Heart left ventricle (tissue), 13 donors: ENCODE results near the gene IFITM2.

Experiments
- POLR2A ChIP-seq, 2 donors: fragments of 450-650 bp; IDR thresholded peaks; one replicate each; pipeline ENCODE4 v1.6.1; 2017; ENCODE audit warnings: antibody characterized with exemption in 2 of 2, mild to moderate bottlenecking in 2 of 2, moderate library complexity in 2 of 2
- TF ChIP-seq, protein P1 (sequence below), 12 donors: fragments of 200-600 bp; sonication (generic) in 4 of 12; IDR thresholded peaks; one replicate each; pipeline versions ENCODE4 v1.5.0 to v1.8.0; 2018 to 2022; ENCODE audit warnings: antibody characterized with exemption in 12 of 12, mild to moderate bottlenecking in 5 of 12
- donor health status: ischemic (EF 13 %, LVEDD 7.1; RV severe dilation, severe dysfunction).
- donor health status: DM: no; HTN: yes; CAD: no.
- donor health status: DM: no; HTN: no; CAD: no.
- donor health status: ischemic (EF 25% LVEDD 6.9; RV normal size, moderate dysfunction).
- donor health status: ischemic (EF 25% LVEDD 5.7; RV mildly dilated, moderate dysfunction).
- donor health status: ischemic (EF 35%, LVEDD 5.7; RV mildly dilated, moderate dysfunction).
- donor health status: nonischemic (EF 11% LVEDD 7.7; RV severe dilation, severe dysfunction).
- donor health status: DM: yes; HTN: yes; CAD: no.
- donor health status: PGD.
- donor health status: ischemic (EF 29% LVEDD 5.4; RV normal size, mild dysfunction).
- donor health status: nonischemic (EF 23%, LVEDD 6.1; RV moderate dilation, normal function).

DNA sequence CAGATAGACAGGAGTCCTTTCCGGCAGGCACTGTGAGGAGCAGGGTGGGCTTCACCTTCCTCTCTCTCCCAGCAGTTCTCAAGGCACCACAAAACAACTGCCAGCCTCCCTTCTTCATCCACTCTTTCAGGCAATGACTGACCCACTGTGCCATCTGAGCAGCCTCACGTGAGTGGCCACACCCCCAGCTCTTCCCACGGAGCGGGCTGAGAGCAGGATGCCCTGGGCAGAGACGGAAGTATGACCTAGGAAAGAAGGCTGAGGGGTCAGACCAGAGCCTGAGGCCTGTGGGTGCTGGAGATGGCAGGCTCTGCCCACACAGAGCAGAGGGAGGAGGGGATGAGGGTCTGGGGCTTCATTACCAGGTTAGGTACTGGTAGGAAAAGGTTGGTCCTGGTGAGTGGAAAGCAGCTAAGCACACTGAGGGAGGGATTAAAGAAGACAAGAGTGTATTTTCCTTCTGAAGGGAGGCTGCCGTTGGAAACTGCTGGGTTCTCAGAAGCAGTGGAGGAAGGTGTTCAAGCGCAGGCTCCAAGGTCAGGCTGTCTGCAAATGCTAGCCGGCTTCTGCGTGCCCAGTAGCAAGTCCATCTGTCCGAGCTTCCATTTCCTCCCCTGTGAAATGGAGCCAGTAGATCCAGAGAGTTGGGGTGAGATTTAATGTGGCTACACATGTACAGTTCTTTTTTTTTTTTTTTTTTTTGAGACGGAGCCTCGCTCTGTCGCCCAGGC, 24.8 kb upstream of the IFITM2 start:
- TF ChIP-seq, protein P1, sequence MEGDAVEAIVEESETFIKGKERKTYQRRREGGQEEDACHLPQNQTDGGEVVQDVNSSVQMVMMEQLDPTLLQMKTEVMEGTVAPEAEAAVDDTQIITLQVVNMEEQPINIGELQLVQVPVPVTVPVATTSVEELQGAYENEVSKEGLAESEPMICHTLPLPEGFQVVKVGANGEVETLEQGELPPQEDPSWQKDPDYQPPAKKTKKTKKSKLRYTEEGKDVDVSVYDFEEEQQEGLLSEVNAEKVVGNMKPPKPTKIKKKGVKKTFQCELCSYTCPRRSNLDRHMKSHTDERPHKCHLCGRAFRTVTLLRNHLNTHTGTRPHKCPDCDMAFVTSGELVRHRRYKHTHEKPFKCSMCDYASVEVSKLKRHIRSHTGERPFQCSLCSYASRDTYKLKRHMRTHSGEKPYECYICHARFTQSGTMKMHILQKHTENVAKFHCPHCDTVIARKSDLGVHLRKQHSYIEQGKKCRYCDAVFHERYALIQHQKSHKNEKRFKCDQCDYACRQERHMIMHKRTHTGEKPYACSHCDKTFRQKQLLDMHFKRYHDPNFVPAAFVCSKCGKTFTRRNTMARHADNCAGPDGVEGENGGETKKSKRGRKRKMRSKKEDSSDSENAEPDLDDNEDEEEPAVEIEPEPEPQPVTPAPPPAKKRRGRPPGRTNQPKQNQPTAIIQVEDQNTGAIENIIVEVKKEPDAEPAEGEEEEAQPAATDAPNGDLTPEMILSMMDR (IDR thresholded peaks at IDR 0.05): no peak
- TF ChIP-seq POLR2A (IDR thresholded peaks at IDR 0.05): no peak
